Ovary (tissue), 9 donors: Measurements from ENCODE around the gene ANO3. TPM values are rescaled to one million over a fixed set of nuclear protein-coding genes. Genes with fewer than 3 reads are reported as not detected.

Experiments used
- DNase-seq, 5 donors: peaks; one replicate each; pipeline ENCODE4 v3.0.0-alpha.2; 2019 to 2020
- H3K27ac ChIP-seq, 2 donors: fragments of 200-600 bp; one replicate each; pipeline versions ENCODE4 v1.5.1 to v1.8.0; 2019 to 2022
- H3K27me3 ChIP-seq: fragments of 200-600 bp; one replicate; pipeline ENCODE4 v1.8.0; 2022
- H3K36me3 ChIP-seq: fragments of 200-600 bp; sonication (generic); one replicate; pipeline ENCODE4 v1.5.1; 2019
- H3K4me1 ChIP-seq: one replicate; pipeline ENCODE4 v1.8.1; 2013; ENCODE audit warnings: mild to moderate bottlenecking, moderate library complexity; ENCODE audit not compliant: insufficient read depth
- H3K4me3 ChIP-seq: fragments of 200-600 bp; sonication (generic); one replicate; pipeline ENCODE4 v1.5.1; 2017
- H3K9me3 ChIP-seq, 2 donors: fragments of 200-600 bp in 1 of 2; sonication (generic) in 1 of 2; one replicate each; pipeline versions ENCODE4 v1.5.1 to v1.8.1; 2013 to 2019; ENCODE audit warnings: mild to moderate bottlenecking in 1 of 2, moderate library complexity in 1 of 2
- EP300 ChIP-seq: sonication (generic); formaldehyde crosslinking; IDR thresholded peaks from one replicate; pipeline ENCODE4 v1.6.1; 2017; ENCODE audit warnings: antibody characterized with exemption
- POLR2A ChIP-seq: fragments of 450-650 bp; IDR thresholded peaks from one replicate; pipeline ENCODE4 v1.6.1; 2017; ENCODE audit warnings: antibody characterized with exemption, mild to moderate bottlenecking, moderate library complexity
- WGBS, 3 donors: extraction: QIAGEN DNeasy Blood & Tissue Kit in 1 of 3; methylation state at CpG; one replicate each; pipeline versions ENCODE4 v1.1.5 to v1.1.7; 2013 to 2017; 5-methylcytosine and 5-hydroxymethylcytosine counted together
- intact Hi-C, 4 donors: fragments of 100-400 bp; cut with DNase I; formaldehyde crosslinking; loops; one replicate each; pipeline versions ENCODE4 v1.11.0 to v1.15.1; 2022 to 2023
- polyA plus RNA-seq, 2 donors: library from polyadenylated mRNA; stranded (reverse); fragments of 200-250 nt in 1 of 2; fragments of 350-450 nt in 1 of 2; fragmentation: Illumina TruSeq in 1 of 2; extraction: RNeasy Lipid Tissue Mini Kit (QIAGEN cat#74804) in 1 of 2; gene quantifications; one replicate each; pipeline ENCODE4 v1.2.3, GENCODE V29; 2013 to 2014
- total RNA-seq, 7 donors: library from RNA; depleted of rRNA in 2 of 7; stranded (reverse); fragments of >200 nt in 2 of 7; fragmentation: NEBNext Ultra II Directional in 3 of 7; extraction: Animal tissue kit (Norgen Biotek cat#: 25700) in 3 of 7; gene quantifications; one replicate each; pipeline versions ENCODE4 v1.1.0 to v1.2.4, GENCODE V29; 2016 to 2023
- TF ChIP-seq, protein P1 (sequence below), 3 donors: fragments of 450-650 bp in 2 of 3; fragments of 200-600 bp in 1 of 3; IDR thresholded peaks; one replicate each; pipeline versions ENCODE4 v1.5.1 to v1.8.0; 2016 to 2022; ENCODE audit warnings: antibody characterized with exemption in 3 of 3, mild to moderate bottlenecking in 1 of 3
- donor health status: DM: no; HTN: no; CAD: no; lungs with moderate emphysema.
- donor health status: DM: no; HTN: no; CAD: no.
- donor health status: Bipolar disorder and iron deficiency.
- donor health status: DM: yes; HTN: yes; CAD: no.
- donor health status: DM: no; HTN: no; CAD: no.
- donor health status: DM: yes; HTN: yes; CAD: no.

Gene ANO3
- total and polyA plus RNA-seq, 9 donors: under 0.01 to 0.93 (median 0.08) TPM; not detected in 1

DNA sequence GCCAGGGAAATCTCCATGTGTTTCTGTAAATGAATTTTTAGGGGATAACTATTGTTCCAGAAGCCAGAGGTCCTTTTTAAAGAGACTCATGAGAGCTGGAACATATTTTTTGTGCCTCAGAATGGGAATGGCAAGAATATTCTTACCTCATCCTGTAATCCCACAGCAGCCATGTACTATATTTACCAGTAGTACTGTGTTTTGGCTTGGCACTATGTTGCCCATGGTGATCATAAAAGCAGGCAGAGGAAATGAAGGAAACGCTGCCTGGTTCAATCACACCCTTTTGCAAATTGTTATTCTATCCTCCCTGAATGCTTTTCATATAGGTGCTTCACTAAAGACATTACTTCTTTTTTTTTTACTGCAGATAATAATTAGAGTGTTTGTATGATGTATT is 81.0 kb downstream of the ANO3 start:
- Histone ChIP-seq H3K9me3 (no peaks in the 10 kb centered on the region), H3K4me1 (no peaks in the 10 kb centered on the region), H3K4me3 (no peak overlapping the region), H3K27ac (no peak overlapping the region), H3K36me3 (no peaks in the 10 kb centered on the region), H3K27me3 (no peaks in the 10 kb centered on the region)
- WGBS, 3 donors: 28 to 66% (median 45%) methylated on average over 1 of the region's 1 CpG
- intact Hi-C loops: no loop called here
- TF ChIP-seq, protein P1, sequence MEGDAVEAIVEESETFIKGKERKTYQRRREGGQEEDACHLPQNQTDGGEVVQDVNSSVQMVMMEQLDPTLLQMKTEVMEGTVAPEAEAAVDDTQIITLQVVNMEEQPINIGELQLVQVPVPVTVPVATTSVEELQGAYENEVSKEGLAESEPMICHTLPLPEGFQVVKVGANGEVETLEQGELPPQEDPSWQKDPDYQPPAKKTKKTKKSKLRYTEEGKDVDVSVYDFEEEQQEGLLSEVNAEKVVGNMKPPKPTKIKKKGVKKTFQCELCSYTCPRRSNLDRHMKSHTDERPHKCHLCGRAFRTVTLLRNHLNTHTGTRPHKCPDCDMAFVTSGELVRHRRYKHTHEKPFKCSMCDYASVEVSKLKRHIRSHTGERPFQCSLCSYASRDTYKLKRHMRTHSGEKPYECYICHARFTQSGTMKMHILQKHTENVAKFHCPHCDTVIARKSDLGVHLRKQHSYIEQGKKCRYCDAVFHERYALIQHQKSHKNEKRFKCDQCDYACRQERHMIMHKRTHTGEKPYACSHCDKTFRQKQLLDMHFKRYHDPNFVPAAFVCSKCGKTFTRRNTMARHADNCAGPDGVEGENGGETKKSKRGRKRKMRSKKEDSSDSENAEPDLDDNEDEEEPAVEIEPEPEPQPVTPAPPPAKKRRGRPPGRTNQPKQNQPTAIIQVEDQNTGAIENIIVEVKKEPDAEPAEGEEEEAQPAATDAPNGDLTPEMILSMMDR (IDR thresholded peaks at IDR 0.05): no peak
- TF ChIP-seq POLR2A: no peak
- TF ChIP-seq EP300: no peak
- DNase-seq: no peak

DNA sequence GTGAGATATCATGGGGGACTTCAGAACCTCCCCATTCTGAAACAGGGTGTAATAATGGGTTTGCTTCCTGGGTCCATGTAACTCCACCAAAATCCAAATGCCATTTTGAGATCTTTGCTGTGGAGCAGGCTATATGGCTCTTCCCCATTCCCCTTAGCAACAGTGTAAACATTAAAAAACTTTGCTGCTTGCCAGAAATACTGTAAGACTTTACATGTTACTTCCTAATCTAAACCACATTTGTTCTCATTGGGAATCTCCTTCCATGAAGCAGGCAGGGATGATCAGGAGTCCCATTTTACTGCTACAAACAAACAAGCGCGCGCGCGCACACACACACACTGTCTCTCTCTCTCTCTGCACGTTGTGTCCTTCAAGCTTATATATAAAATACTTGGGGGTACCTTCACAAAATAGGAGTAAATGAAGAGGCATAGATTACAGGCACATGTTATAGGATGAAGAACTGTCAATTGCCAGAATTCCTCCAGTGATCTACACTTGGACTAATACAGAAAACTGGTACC is 86.5 kb downstream of the ANO3 start:
- 90 to 93% (median 91%) methylated on average over 6 of the region's 6 CpGs for WGBS, 3 donors
- Histone ChIP-seq H3K4me1 (no peaks in the 10 kb centered on the region), H3K36me3 (no peaks in the 10 kb centered on the region), H3K27ac (no peak overlapping the region), H3K9me3 (no peaks in the 10 kb centered on the region), H3K27me3 (no peaks in the 10 kb centered on the region), H3K4me3 (no peak overlapping the region)
- no peak for DNase-seq
- intact Hi-C loops: no loop called here
- TF ChIP-seq, protein P1 (IDR thresholded peaks at IDR 0.05): no peak
- TF ChIP-seq POLR2A (no peak), EP300 (no peak)

DNA sequence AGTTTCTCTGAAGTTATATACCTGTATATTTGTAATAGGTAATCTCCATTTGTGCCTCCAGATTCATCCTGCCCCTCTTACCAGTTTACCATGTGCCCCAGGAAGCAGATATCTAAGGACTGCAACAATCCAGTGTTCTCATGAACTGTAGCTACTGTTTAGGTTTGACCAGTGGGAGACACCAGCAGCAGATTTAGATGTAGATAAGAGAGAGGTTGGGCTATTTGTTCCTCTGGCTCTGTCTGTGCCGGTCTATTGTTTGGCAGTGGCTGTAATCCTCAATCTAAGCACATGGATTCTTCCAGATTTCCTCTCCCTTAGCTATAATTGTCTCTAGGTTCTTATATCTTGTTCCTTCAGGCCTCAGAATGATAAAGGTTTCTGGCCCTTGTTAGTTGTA is 88.4 kb downstream of the ANO3 start:
- intact Hi-C loops: no loop called here
- WGBS, 3 donors: 16 to 45% (median 23%) methylated on average over 1 of the region's 1 CpG
- Histone ChIP-seq H3K4me1 (no peaks in the 10 kb centered on the region), H3K27me3 (no peaks in the 10 kb centered on the region), H3K36me3 (no peaks in the 10 kb centered on the region), H3K4me3 (no peak overlapping the region), H3K27ac (no peak overlapping the region), H3K9me3 (no peaks in the 10 kb centered on the region)
- TF ChIP-seq POLR2A (no peak), EP300 (no peak)
- TF ChIP-seq, protein P1 (IDR thresholded peaks at IDR 0.05): no peak
- DNase-seq: no peak

DNA sequence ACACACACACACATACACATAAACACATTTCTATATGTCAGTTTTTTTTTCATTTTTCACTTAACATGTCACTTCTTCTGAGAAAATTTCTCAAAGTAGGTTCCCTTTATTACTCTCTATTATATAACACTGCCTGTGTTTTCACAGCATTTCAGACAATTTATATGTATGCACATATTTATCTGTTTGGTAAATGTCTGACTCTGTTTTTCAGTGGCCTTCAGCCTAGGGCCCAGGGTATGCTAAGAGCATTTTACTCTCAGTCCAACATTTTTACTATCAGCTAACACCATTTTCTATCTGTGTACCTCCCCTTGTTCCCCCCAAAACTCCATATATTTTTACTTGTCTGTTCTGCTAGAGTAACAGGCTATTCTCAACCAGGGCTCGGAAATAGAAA is 92.3 kb downstream of the ANO3 start:
- H3K27me3 ChIP-seq: no peaks in the 10 kb centered on the region
- intact Hi-C loops: no loop called here
- no peaks in the 10 kb centered on the region for H3K4me1 ChIP-seq
- H3K36me3 ChIP-seq: no peaks in the 10 kb centered on the region
- WGBS, 3 donors: 0 to 44% (median 0%) methylated on average over 1 of the region's 1 CpG
- no peak overlapping the region for H3K4me3 ChIP-seq
- TF ChIP-seq POLR2A (no peak), EP300 (no peak)
- TF ChIP-seq, protein P1 (IDR thresholded peaks at IDR 0.05): no peak
- DNase-seq: no peak
- H3K27ac ChIP-seq: no peak overlapping the region
- no peaks in the 10 kb centered on the region for H3K9me3 ChIP-seq
